Stimulated activated CD4-positive, alpha-beta T cell treated with anti-CD3 and anti-CD28 coated beads, Interleukin-2, amount 100 ng/mL, for 4 hours (primary cell): Measurements from ENCODE around the gene ADAMTSL3.

Experiments used
- DNase-seq: peaks from one replicate; pipeline ENCODE4 v3.0.0-alpha.2; 2020; ENCODE audit warnings: low read depth

ADAMTSL3 gene

GRCh38 chr15:83656943-83657528 lies 3.1 kb downstream of the ADAMTSL3 start:
- no peak for DNase-seq

GRCh38 chr15:83657549-83657948 lies 3.6 kb downstream of the ADAMTSL3 start:
- no peak for DNase-seq

GRCh38 chr15:83658430-83659416 lies 4.8 kb downstream of the ADAMTSL3 start:
- DNase-seq = no peak

GRCh38 chr15:83659417-83659812 lies 5.5 kb downstream of the ADAMTSL3 start:
- DNase-seq = no peak

- DNase-seq = no peak
Observed at GRCh38 chr15:83665480-83665879, 11.6 kb downstream of the ADAMTSL3 start.

- DNase-seq = no peak
Observed at GRCh38 chr15:83670672-83671229, 16.8 kb downstream of the ADAMTSL3 start.

- no peak for DNase-seq
Observed at GRCh38 chr15:83671603-83672002, 17.7 kb downstream of the ADAMTSL3 start.

GRCh38 chr15:83673385-83673784 lies 19.5 kb downstream of the ADAMTSL3 start:
- no peak for DNase-seq

- DNase-seq = no peak
Observed at GRCh38 chr15:83682476-83683088, 28.7 kb downstream of the ADAMTSL3 start.

GRCh38 chr15:83685916-83686332 lies 32.0 kb downstream of the ADAMTSL3 start:
- no peak for DNase-seq

GRCh38 chr15:83688201-83688600 lies 34.3 kb downstream of the ADAMTSL3 start:
- no peak for DNase-seq

- no peak for DNase-seq
Observed at GRCh38 chr15:83690676-83691075, 36.8 kb downstream of the ADAMTSL3 start.

- DNase-seq = no peak
Observed at GRCh38 chr15:83692746-83693581, 39.0 kb downstream of the ADAMTSL3 start.

- no peak for DNase-seq
Observed at GRCh38 chr15:83694015-83694414, 40.1 kb downstream of the ADAMTSL3 start.

- DNase-seq = no peak
Observed at GRCh38 chr15:83694536-83694935, 40.6 kb downstream of the ADAMTSL3 start.

- no peak for DNase-seq
Observed at GRCh38 chr15:83695246-83695645, 41.3 kb downstream of the ADAMTSL3 start.

GRCh38 chr15:83695901-83696425 lies 42.0 kb downstream of the ADAMTSL3 start:
- no peak for DNase-seq

GRCh38 chr15:83697716-83698115 lies 43.8 kb downstream of the ADAMTSL3 start:
- DNase-seq = no peak

GRCh38 chr15:83698294-83698693 lies 44.4 kb downstream of the ADAMTSL3 start:
- DNase-seq = no peak

- no peak for DNase-seq
Observed at GRCh38 chr15:83699028-83699427, 45.1 kb downstream of the ADAMTSL3 start.

- DNase-seq = no peak
Observed at GRCh38 chr15:83700082-83700481, 46.2 kb downstream of the ADAMTSL3 start.
